SK-N-SH (cell line): Measurements from ENCODE around the gene EXOC6B. TPM values are rescaled to one million over a fixed set of nuclear protein-coding genes. Genes with fewer than 3 reads are reported as not detected.

ENCODE experiments used
- CTCF ChIA-PET: fragments of 300-600, 350-600 bp; formaldehyde crosslinking; extraction: SDS; loops from one replicate; lab custom pipeline; 2021; lab: Yijun Ruan, JAX
- POLR2A ChIA-PET: fragments of 350-600 bp; sonication (Branson Sonifier 250); formaldehyde crosslinking; extraction: SDS; loops from one replicate; lab custom pipeline; 2020; ENCODE audit warnings: antibody characterized with exemption, inconsistent platforms; lab: Yijun Ruan, JAX
- DNase-seq: peaks from one replicate; pipeline ENCODE4 v3.0.0; 2012
- H2AFZ ChIP-seq: fragments of 200-600 bp; sonication (generic); 2 replicates; pipeline ENCODE4 v1.8.1; 2016; ENCODE audit warnings: antibody characterized with exemption, mild to moderate bottlenecking, low read depth
- H3F3A ChIP-seq: fragments of 200-600 bp; sonication (generic); replicated peaks from 2 replicates; pipeline ENCODE3; 2016; ENCODE audit warnings: antibody characterized with exemption, mild to moderate bottlenecking; ENCODE audit not compliant: insufficient read depth
- H3K27ac ChIP-seq, 2 experiments: fragments of 200-500 bp in 1 of 2; fragments of 200-600 bp in 1 of 2; sonication (Bioruptor generic) in 1 of 2; sonication (generic), shearing (Covaris generic) in 1 of 2; 2 replicates each; pipeline versions ENCODE4 v1.5.1 to v1.6.1; 2014 to 2016; ENCODE audit warnings: low read depth in 2 of 2, inconsistent platforms in 1 of 2, low read length in 1 of 2, mild to moderate bottlenecking in 1 of 2, mixed read lengths in 1 of 2
- H3K27me3 ChIP-seq: fragments of 200-600 bp; sonication (generic), shearing (Covaris generic); 2 replicates; pipeline ENCODE4 v1.6.1; 2016; ENCODE audit warnings: mixed run types; ENCODE audit not compliant: insufficient read depth
- H3K36me3 ChIP-seq, 2 experiments: fragments of 200-500 bp in 1 of 2; fragments of 200-600 bp in 1 of 2; sonication (Bioruptor generic) in 1 of 2; sonication (generic) in 1 of 2; replicated peaks in 1 of 2; 2 replicates each; pipeline versions ENCODE3 to v1.5.1; 2014 to 2016; ENCODE audit warnings: low read length in 1 of 2, mild to moderate bottlenecking in 1 of 2; ENCODE audit not compliant: insufficient read depth in 2 of 2, control insufficient read depth in 1 of 2
- H3K4me1 ChIP-seq, 2 experiments: fragments of 200-500 bp in 1 of 2; fragments of 200-600 bp in 1 of 2; sonication (Bioruptor generic) in 1 of 2; sonication (generic), shearing (Covaris generic) in 1 of 2; 2 replicates each; pipeline versions ENCODE4 v1.5.1 to v1.6.1; 2014 to 2016; ENCODE audit warnings: low read depth in 1 of 2, low read length in 1 of 2, mixed run types in 1 of 2; ENCODE audit not compliant: insufficient read depth in 2 of 2, control insufficient read depth in 1 of 2
- H3K4me2 ChIP-seq: fragments of 200-600 bp; sonication (generic), shearing (Covaris generic); 2 replicates; pipeline ENCODE4 v1.6.1; 2017; ENCODE audit warnings: mixed run types
- H3K4me3 ChIP-seq, 2 experiments: fragments of 200-500 bp in 1 of 2; fragments of 200-600 bp in 1 of 2; sonication (Bioruptor generic) in 1 of 2; sonication (generic), shearing (Covaris generic) in 1 of 2; 2 replicates each; pipeline versions ENCODE4 v1.5.1 to v1.8.1; 2014 to 2016; ENCODE audit warnings: low read depth in 2 of 2, inconsistent platforms in 1 of 2, low read length in 1 of 2, mild to moderate bottlenecking in 1 of 2, mixed read lengths in 1 of 2, moderate library complexity in 1 of 2
- H3K79me2 ChIP-seq: fragments of 200-600 bp; sonication (generic); 2 replicates; pipeline ENCODE4 v1.8.1; 2017; ENCODE audit warnings: mild to moderate bottlenecking; ENCODE audit not compliant: insufficient read depth
- H3K9ac ChIP-seq: fragments of 200-600 bp; sonication (generic); 2 replicates; pipeline ENCODE4 v1.6.1; 2017; ENCODE audit warnings: mixed run types
- H3K9me2 ChIP-seq: fragments of 200-600 bp; sonication (generic); 2 replicates; pipeline ENCODE4 v1.6.1; 2017; ENCODE audit warnings: mixed run types
- H3K9me3 ChIP-seq: fragments of 200-600 bp; sonication (generic); 2 replicates; pipeline ENCODE4 v1.6.1; 2017; ENCODE audit warnings: mixed run types, mild to moderate bottlenecking, moderate library complexity
- H4K20me1 ChIP-seq: fragments of 200-600 bp; sonication (generic); 2 replicates; pipeline ENCODE4 v1.6.1; 2017; ENCODE audit warnings: mild to moderate bottlenecking, mixed run types; ENCODE audit not compliant: insufficient read depth
- ELF1 ChIP-seq: IDR thresholded peaks from 2 replicates; pipeline ENCODE4 v1.4.0; 2012
- EP300 ChIP-seq, 2 experiments: IDR thresholded peaks; 2 replicates each; pipeline versions ENCODE4 v1.4.0 to v1.6.1; 2012; ENCODE audit warnings: borderline replicate concordance in 1 of 2, low read depth in 1 of 2, low read length in 1 of 2
- EZH2phosphoT487 ChIP-seq: fragments of 200-600 bp; sonication (generic); IDR thresholded peaks from 2 replicates; pipeline ENCODE4 v1.6.1; 2017; ENCODE audit warnings: low read depth, mixed run types, mild to moderate bottlenecking, antibody characterized with exemption, moderate library complexity, borderline replicate concordance
- FOXJ3 ChIP-seq: sonication (generic); formaldehyde crosslinking; IDR thresholded peaks from 2 replicates; pipeline ENCODE4 v1.5.1; 2020; ENCODE audit warnings: mild to moderate bottlenecking, missing genetic modification reagents
- FOXM1 ChIP-seq: IDR thresholded peaks from 2 replicates; pipeline ENCODE4 v1.4.0; 2012; ENCODE audit warnings: low read depth, mild to moderate bottlenecking
- MXI1 ChIP-seq: IDR thresholded peaks from 2 replicates; pipeline ENCODE4 v1.6.1; 2012; ENCODE audit warnings: mild to moderate bottlenecking, low read depth, low read length, improper control_type of control experiment
- NFIC ChIP-seq: IDR thresholded peaks from 2 replicates; pipeline ENCODE4 v1.4.0; 2012; ENCODE audit warnings: borderline replicate concordance
- NRF1 ChIP-seq: IDR thresholded peaks from 2 replicates; pipeline ENCODE4 v1.6.1; 2012; ENCODE audit warnings: low read depth, mild to moderate bottlenecking, low read length
- RFX5 ChIP-seq: IDR thresholded peaks from 2 replicates; pipeline ENCODE4 v1.6.1; 2012; ENCODE audit warnings: mild to moderate bottlenecking, improper control_type of control experiment, low read length
- SIN3A ChIP-seq: IDR thresholded peaks from 2 replicates; pipeline ENCODE4 v1.6.1; 2012; ENCODE audit warnings: low read depth, mild to moderate bottlenecking, low read length, moderate library complexity, borderline replicate concordance
- SMC3 ChIP-seq: IDR thresholded peaks from 2 replicates; pipeline ENCODE4 v1.6.1; 2012; ENCODE audit warnings: low read depth, low read length, improper control_type of control experiment
- TCF12 ChIP-seq: IDR thresholded peaks from 2 replicates; pipeline ENCODE4 v1.4.0; 2012
- TEAD4 ChIP-seq: IDR thresholded peaks from 2 replicates; pipeline ENCODE4 v1.4.0; 2012; ENCODE audit warnings: mild to moderate bottlenecking, borderline replicate concordance; ENCODE audit not compliant: insufficient read depth
- polyA plus RNA-seq, 3 experiments: library from polyadenylated mRNA; depleted of rRNA; stranded (reverse); fragments of >200 nt; gene quantifications; 2 replicates each; pipeline ENCODE4 v1.2.3, GENCODE V29; 2012
- TF ChIP-seq, protein P1 (sequence below): IDR thresholded peaks from 2 replicates; pipeline ENCODE4 v1.4.0; 2012; ENCODE audit warnings: low read depth, borderline replicate concordance
- TF ChIP-seq, protein P2 (sequence below): IDR thresholded peaks from 2 replicates; pipeline ENCODE4 v1.4.0; 2012; ENCODE audit warnings: low read depth, borderline replicate concordance
- TF ChIP-seq, protein P3 (sequence below): fragments of 150-350 bp; IDR thresholded peaks from 2 replicates; pipeline ENCODE4 v1.6.1; 2016; ENCODE audit warnings: mild to moderate bottlenecking, low read depth, low read length
- TF ChIP-seq, protein P4 (sequence below): IDR thresholded peaks from 2 replicates; pipeline ENCODE4; 2012

The EXOC6B gene
- polyA plus RNA-seq, 1 of the 3 experiments (the other 2 are of a cell fraction): 7.4 TPM

DNA sequence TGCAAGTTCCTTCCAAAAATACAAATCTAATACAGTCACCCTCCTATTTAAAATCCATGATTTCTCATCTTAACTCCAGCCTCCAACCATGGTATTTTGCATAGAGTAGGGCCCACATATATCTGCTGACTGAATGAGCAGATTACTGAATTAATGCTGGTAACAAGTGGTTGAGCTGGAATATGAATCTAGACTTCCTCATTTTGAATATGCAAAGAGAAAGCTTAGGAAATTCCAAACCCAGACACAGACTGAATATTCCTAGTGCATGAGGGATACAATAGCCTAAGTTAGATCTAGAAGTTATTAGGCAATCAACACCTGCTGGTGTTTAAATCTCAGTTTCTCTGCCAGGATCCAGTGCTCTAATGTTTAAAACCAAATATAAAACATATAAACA lies 463.1 kb downstream of the EXOC6B start:
- Histone ChIP-seq H3K27ac (no peak overlapping the region), H3K27me3 (no peaks in the 10 kb centered on the region), H3K9ac (no peak overlapping the region), H3K4me1 (no peaks in the 10 kb centered on the region), H3K4me3 (no peak overlapping the region), H4K20me1 (no peaks in the 10 kb centered on the region), H3K79me2 (no peaks in the 10 kb centered on the region), H3K4me2 (no peak overlapping the region), H3K36me3 (no peaks in the 10 kb centered on the region), H3K9me2 (no peaks in the 10 kb centered on the region), H2AFZ (no peak overlapping the region), H3K9me3 (no peaks in the 10 kb centered on the region), H3F3A (no peaks in the 10 kb centered on the region)
- no peak for DNase-seq
- CTCF ChIA-PET: interaction anchor here (0.6 kb wide), 1 partner anchor 12 kb away, joined by 4 read pairs; no protein-coding TSS in a partner anchor
- TF ChIP-seq NFIC: no peak
- no peak for TF ChIP-seq ELF1
- TF ChIP-seq, protein P1, sequence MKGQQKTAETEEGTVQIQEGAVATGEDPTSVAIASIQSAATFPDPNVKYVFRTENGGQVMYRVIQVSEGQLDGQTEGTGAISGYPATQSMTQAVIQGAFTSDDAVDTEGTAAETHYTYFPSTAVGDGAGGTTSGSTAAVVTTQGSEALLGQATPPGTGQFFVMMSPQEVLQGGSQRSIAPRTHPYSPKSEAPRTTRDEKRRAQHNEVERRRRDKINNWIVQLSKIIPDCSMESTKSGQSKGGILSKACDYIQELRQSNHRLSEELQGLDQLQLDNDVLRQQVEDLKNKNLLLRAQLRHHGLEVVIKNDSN: no peak
- TF ChIP-seq, protein P2, sequence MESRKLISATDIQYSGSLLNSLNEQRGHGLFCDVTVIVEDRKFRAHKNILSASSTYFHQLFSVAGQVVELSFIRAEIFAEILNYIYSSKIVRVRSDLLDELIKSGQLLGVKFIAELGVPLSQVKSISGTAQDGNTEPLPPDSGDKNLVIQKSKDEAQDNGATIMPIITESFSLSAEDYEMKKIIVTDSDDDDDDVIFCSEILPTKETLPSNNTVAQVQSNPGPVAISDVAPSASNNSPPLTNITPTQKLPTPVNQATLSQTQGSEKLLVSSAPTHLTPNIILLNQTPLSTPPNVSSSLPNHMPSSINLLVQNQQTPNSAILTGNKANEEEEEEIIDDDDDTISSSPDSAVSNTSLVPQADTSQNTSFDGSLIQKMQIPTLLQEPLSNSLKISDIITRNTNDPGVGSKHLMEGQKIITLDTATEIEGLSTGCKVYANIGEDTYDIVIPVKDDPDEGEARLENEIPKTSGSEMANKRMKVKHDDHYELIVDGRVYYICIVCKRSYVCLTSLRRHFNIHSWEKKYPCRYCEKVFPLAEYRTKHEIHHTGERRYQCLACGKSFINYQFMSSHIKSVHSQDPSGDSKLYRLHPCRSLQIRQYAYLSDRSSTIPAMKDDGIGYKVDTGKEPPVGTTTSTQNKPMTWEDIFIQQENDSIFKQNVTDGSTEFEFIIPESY: no peak
- TF ChIP-seq SMC3: no peak
- no peak for TF ChIP-seq TCF12
- TF ChIP-seq TEAD4: no peak
- TF ChIP-seq, protein P3, sequence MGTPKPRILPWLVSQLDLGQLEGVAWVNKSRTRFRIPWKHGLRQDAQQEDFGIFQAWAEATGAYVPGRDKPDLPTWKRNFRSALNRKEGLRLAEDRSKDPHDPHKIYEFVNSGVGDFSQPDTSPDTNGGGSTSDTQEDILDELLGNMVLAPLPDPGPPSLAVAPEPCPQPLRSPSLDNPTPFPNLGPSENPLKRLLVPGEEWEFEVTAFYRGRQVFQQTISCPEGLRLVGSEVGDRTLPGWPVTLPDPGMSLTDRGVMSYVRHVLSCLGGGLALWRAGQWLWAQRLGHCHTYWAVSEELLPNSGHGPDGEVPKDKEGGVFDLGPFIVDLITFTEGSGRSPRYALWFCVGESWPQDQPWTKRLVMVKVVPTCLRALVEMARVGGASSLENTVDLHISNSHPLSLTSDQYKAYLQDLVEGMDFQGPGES: no peak
- TF ChIP-seq MXI1: no peak
- TF ChIP-seq NRF1: no peak
- no peak for TF ChIP-seq EZH2phosphoT487
- no peak for TF ChIP-seq RFX5
- no peak for TF ChIP-seq EP300 (IDR thresholded peaks at IDR 0.05; ENCODE audit: borderline replicate concordance in 1 of 2, low read depth in 1 of 2, low read length in 1 of 2)
- no peak for TF ChIP-seq FOXJ3 (CRISPR knock-in tag)
- TF ChIP-seq FOXM1: no peak
- TF ChIP-seq, protein P4, sequence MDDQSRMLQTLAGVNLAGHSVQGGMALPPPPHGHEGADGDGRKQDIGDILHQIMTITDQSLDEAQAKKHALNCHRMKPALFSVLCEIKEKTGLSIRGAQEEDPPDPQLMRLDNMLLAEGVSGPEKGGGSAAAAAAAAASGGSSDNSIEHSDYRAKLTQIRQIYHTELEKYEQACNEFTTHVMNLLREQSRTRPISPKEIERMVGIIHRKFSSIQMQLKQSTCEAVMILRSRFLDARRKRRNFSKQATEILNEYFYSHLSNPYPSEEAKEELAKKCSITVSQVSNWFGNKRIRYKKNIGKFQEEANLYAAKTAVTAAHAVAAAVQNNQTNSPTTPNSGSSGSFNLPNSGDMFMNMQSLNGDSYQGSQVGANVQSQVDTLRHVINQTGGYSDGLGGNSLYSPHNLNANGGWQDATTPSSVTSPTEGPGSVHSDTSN: no peak
- no peak for TF ChIP-seq SIN3A
- POLR2A ChIA-PET: no interaction called here
